ENCODE results near the gene RILPL1.

DNA sequence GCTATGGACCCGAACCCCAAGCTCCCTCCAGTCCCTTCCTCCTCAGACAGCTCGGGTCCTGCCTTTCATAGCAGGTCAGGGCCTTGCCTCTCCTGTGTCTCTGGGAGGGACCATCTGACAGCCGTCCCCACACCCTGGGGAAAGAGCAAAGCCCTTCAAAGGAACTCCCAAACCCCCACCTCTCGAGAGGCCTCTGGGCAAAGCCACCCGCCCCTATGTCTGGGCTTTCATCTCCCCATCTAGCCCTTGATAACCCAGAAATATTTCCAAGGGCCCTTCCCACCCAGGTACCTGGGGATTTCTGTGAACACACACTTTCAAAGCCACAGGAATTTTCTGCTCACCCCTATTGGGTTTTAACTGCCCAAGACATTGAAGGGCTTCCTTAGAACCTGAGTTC, 43.4 kb downstream of the RILPL1 start:
- TF ChIP-seq EZH2phosphoT487 (IDR thresholded peaks at IDR 0.05; ENCODE audit: insufficient read depth, low read depth) (no peak), EZH2 (IDR thresholded peaks at IDR 0.05; ENCODE audit: insufficient read depth, poor library complexity, severe bottlenecking) (no peak)

Data from GM23248 (cell line).